Thyroid gland (tissue), 4 donors: Measurements from ENCODE around the gene PLBD2. TPM values are rescaled to one million over a fixed set of nuclear protein-coding genes. Genes with fewer than 3 reads are reported as not detected.
A peak's percentile ranks its signal among the peaks of the same experiment; 100 is the strongest.

Source experiments
- DNase-seq, 2 donors: peaks; one replicate each; pipeline ENCODE4 v3.0.0-alpha.2; 2019
- H3K27ac ChIP-seq, 3 donors: fragments of 200-600 bp; sonication (generic); 1 replicate in 2 of 3; 2 replicates in 1 of 3; pipeline ENCODE4 v1.5.1; 2016 to 2019; ENCODE audit warnings: mild to moderate bottlenecking in 1 of 3, moderate library complexity in 1 of 3
- H3K27me3 ChIP-seq: fragments of 200-600 bp; sonication (generic); one replicate; pipeline ENCODE4 v1.5.1; 2019
- H3K36me3 ChIP-seq, 2 donors: fragments of 200-600 bp; sonication (generic); one replicate each; pipeline ENCODE4 v1.5.1; 2016 to 2019
- H3K4me1 ChIP-seq, 2 donors: fragments of 200-600 bp; sonication (generic); one replicate each; pipeline ENCODE4 v1.5.1; 2017 to 2019
- H3K4me3 ChIP-seq, 3 donors: fragments of 200-600 bp; sonication (generic); replicated peaks in 1 of 3; 1 replicate in 2 of 3; 2 replicates in 1 of 3; pipeline ENCODE4 v1.5.1; 2016; ENCODE audit warnings: mild to moderate bottlenecking in 1 of 3
- H3K9me3 ChIP-seq: fragments of 200-600 bp; sonication (generic); one replicate; pipeline ENCODE4 v1.5.1; 2017
- CTCF ChIP-seq, 6 experiments: fragments of 200-600 bp in 3 of 6; fragments of 450-650 bp in 3 of 6; sonication (generic) in 3 of 6; IDR thresholded peaks; one replicate each; pipeline ENCODE4 v1.5.1; 2016 to 2019; ENCODE audit warnings: antibody characterized with exemption in 6 of 6, mild to moderate bottlenecking in 2 of 6, inconsistent platforms in 1 of 6, moderate library complexity in 1 of 6
- POLR2A ChIP-seq, 2 donors: fragments of 450-650 bp; IDR thresholded peaks; one replicate each; pipeline ENCODE4 v1.6.1; 2017; ENCODE audit warnings: antibody characterized with exemption in 2 of 2, mild to moderate bottlenecking in 2 of 2, moderate library complexity in 1 of 2
- WGBS, 2 donors: methylation state at CpG; one replicate each; pipeline ENCODE4 v1.1.5; 2017; 5-methylcytosine and 5-hydroxymethylcytosine counted together
- intact Hi-C: fragments of 100-400 bp; cut with DNase I; formaldehyde crosslinking; loops from one replicate; pipeline ENCODE4 v1.15.1; 2023
- total RNA-seq, 4 donors: library from RNA; depleted of rRNA; stranded (reverse); fragments of >200 nt; gene quantifications; one replicate each; pipeline ENCODE4 v1.2.3, GENCODE V29; 2016

PLBD2 gene
- total RNA-seq, 4 donors from 2014 or later: 21.0 to 51.5 (median 44.3) TPM

- DNase-seq: peak in 1 of 2 donors; percentile 12
- peaks cover 0 to 4% of the 10 kb centered on the region in 2 donors for H3K4me1 ChIP-seq
- no peak overlapping the region for H3K4me3 ChIP-seq
- H3K9me3 ChIP-seq: no peaks in the 10 kb centered on the region
- H3K27me3 ChIP-seq: no peaks in the 10 kb centered on the region
- no peak overlapping the region for H3K27ac ChIP-seq
- 76 to 82% methylated on average over 9 of the region's 9 CpGs for WGBS, 2 donors
- intact Hi-C loops: loop anchor here (2.0 to 10.0 kb wide), 2 partner anchors 25 to 65 kb away; partner anchors contain the start of genes SDSL and SLC8B1
- H3K36me3 ChIP-seq: no peaks in the 10 kb centered on the region
- TF ChIP-seq POLR2A (IDR thresholded peaks at IDR 0.05) (no peak), CTCF (IDR thresholded peaks at IDR 0.05) (no peak)
Observed at GRCh38 chr12:113359939-113360748, 1.8 kb downstream of the PLBD2 start.

GRCh38 chr12:113361574-113362370, 3.4 kb downstream of the PLBD2 start:
- no peaks in the 10 kb centered on the region for H3K36me3 ChIP-seq
- H3K4me1 ChIP-seq: peaks cover 0 to 4% of the 10 kb centered on the region in 2 donors
- WGBS, 2 donors: 84 to 89% methylated on average over 12 of the region's 12 CpGs
- TF ChIP-seq POLR2A (IDR thresholded peaks at IDR 0.05): no peak
- TF ChIP-seq CTCF (IDR thresholded peaks at IDR 0.05): no peak
- H3K9me3 ChIP-seq: no peaks in the 10 kb centered on the region
- no peaks in the 10 kb centered on the region for H3K27me3 ChIP-seq
- intact Hi-C loops: no loop called here
- no peak overlapping the region for H3K27ac ChIP-seq
- no peak overlapping the region for H3K4me3 ChIP-seq
- DNase-seq: no peak

GRCh38 chr12:113364698-113365097, 6.3 kb downstream of the PLBD2 start:
- DNase-seq: no peak
- H3K36me3 ChIP-seq: no peaks in the 10 kb centered on the region
- H3K27me3 ChIP-seq: no peaks in the 10 kb centered on the region
- 94 to 97% methylated on average over 5 of the region's 5 CpGs for WGBS, 2 donors
- intact Hi-C loops: no loop called here
- H3K9me3 ChIP-seq: no peaks in the 10 kb centered on the region
- no peak for TF ChIP-seq POLR2A (IDR thresholded peaks at IDR 0.05)
- no peak for TF ChIP-seq CTCF (IDR thresholded peaks at IDR 0.05)
- no peaks in the 10 kb centered on the region for H3K4me1 ChIP-seq
- no peak overlapping the region for H3K27ac ChIP-seq
- H3K4me3 ChIP-seq: no peak overlapping the region

- no peaks in the 10 kb centered on the region for H3K4me1 ChIP-seq
- TF ChIP-seq CTCF (IDR thresholded peaks at IDR 0.05) (no peak), POLR2A (IDR thresholded peaks at IDR 0.05) (no peak)
- H3K27ac ChIP-seq: no peak overlapping the region
- H3K27me3 ChIP-seq: no peaks in the 10 kb centered on the region
- no peak overlapping the region for H3K4me3 ChIP-seq
- intact Hi-C loops: no loop called here
- no peaks in the 10 kb centered on the region for H3K9me3 ChIP-seq
- no peaks in the 10 kb centered on the region for H3K36me3 ChIP-seq
- WGBS, 2 donors: 87 to 88% methylated on average over 7 of the region's 7 CpGs
- no peak for DNase-seq
Observed at GRCh38 chr12:113365639-113366395, 7.4 kb downstream of the PLBD2 start.
